MM.1S (cell line): ENCODE measurements around the gene RAVER1.

Experiments used
- DNase-seq: peaks from one replicate; pipeline ENCODE4 v3.0.0-alpha.2; 2015
- H2AFZ ChIP-seq: fragments of 300-600 bp; sonication (generic); 2 replicates; pipeline ENCODE4 v1.6.0; 2016; ENCODE audit warnings: antibody characterized with exemption, low read length
- H3F3A ChIP-seq: fragments of 300-600 bp; sonication (generic); 2 replicates; pipeline ENCODE4 v1.6.1; 2016; ENCODE audit warnings: mild to moderate bottlenecking, antibody characterized with exemption, low read length, moderate library complexity, mixed read lengths; ENCODE audit not compliant: insufficient read depth
- H3K27ac ChIP-seq: fragments of 300-600 bp; sonication (generic); 2 replicates; pipeline ENCODE4 v1.5.1; 2016; ENCODE audit warnings: mild to moderate bottlenecking, low read length
- H3K27me3 ChIP-seq: fragments of 300-600 bp; sonication (generic); replicated peaks from 2 replicates; pipeline ENCODE4 v1.6.0; 2016; ENCODE audit warnings: low read length; ENCODE audit not compliant: insufficient read depth
- H3K36me3 ChIP-seq: fragments of 300-600 bp; sonication (generic); replicated peaks from 2 replicates; pipeline ENCODE4 v1.6.1; 2016; ENCODE audit warnings: mild to moderate bottlenecking, low read length, mixed read lengths; ENCODE audit not compliant: insufficient read depth
- H3K4me1 ChIP-seq: fragments of 300-600 bp; sonication (generic); 2 replicates; pipeline ENCODE4 v1.6.1; 2016; ENCODE audit warnings: low read length, mixed read lengths
- H3K4me2 ChIP-seq: fragments of 300-600 bp; sonication (generic); 2 replicates; pipeline ENCODE4 v1.6.0; 2016; ENCODE audit warnings: low read depth, low read length
- H3K4me3 ChIP-seq: fragments of 300-600 bp; sonication (generic); 2 replicates; pipeline ENCODE4 v1.5.1; 2016; ENCODE audit warnings: low read length, mixed read lengths
- H3K79me2 ChIP-seq: fragments of 300-600 bp; sonication (generic); 2 replicates; pipeline ENCODE4 v1.6.1; 2016; ENCODE audit warnings: mixed run types, low read length, mixed read lengths
- H3K9ac ChIP-seq: fragments of 300-600 bp; sonication (generic); 2 replicates; pipeline ENCODE4 v1.6.1; 2016; ENCODE audit warnings: low read length, mixed read lengths
- H3K9me2 ChIP-seq: fragments of 300-600 bp; sonication (generic); replicated peaks from 2 replicates; pipeline ENCODE4 v1.6.1; 2016; ENCODE audit warnings: mild to moderate bottlenecking, low read length, mixed read lengths; ENCODE audit not compliant: insufficient read depth
- H3K9me3 ChIP-seq: fragments of 300-600 bp; sonication (generic); replicated peaks from 2 replicates; pipeline ENCODE4 v1.6.1; 2016; ENCODE audit warnings: mild to moderate bottlenecking, low read length, mixed read lengths; ENCODE audit not compliant: insufficient read depth
- H4K20me1 ChIP-seq: fragments of 300-600 bp; sonication (generic); 2 replicates; pipeline ENCODE4 v1.6.1; 2016; ENCODE audit warnings: mild to moderate bottlenecking, low read length, moderate library complexity, mixed read lengths; ENCODE audit not compliant: insufficient read depth
- CTCF ChIP-seq: fragments of 300-600 bp; sonication (generic); IDR thresholded peaks from 2 replicates; pipeline ENCODE4 v1.5.1; 2016; ENCODE audit warnings: antibody characterized with exemption, low read length, mixed read lengths
- EZH2 ChIP-seq: fragments of 300-600 bp; sonication (generic); optimal IDR thresholded peaks from 2 replicates; pipeline ENCODE3; 2017; ENCODE audit warnings: low read depth, mild to moderate bottlenecking, antibody characterized with exemption, low read length, mixed read lengths
- EZH2phosphoT487 ChIP-seq: fragments of 300-600 bp; sonication (generic); IDR thresholded peaks from 2 replicates; pipeline ENCODE4 v1.6.1; 2018; ENCODE audit warnings: antibody characterized with exemption, low read length

Gene RAVER1

DNA sequence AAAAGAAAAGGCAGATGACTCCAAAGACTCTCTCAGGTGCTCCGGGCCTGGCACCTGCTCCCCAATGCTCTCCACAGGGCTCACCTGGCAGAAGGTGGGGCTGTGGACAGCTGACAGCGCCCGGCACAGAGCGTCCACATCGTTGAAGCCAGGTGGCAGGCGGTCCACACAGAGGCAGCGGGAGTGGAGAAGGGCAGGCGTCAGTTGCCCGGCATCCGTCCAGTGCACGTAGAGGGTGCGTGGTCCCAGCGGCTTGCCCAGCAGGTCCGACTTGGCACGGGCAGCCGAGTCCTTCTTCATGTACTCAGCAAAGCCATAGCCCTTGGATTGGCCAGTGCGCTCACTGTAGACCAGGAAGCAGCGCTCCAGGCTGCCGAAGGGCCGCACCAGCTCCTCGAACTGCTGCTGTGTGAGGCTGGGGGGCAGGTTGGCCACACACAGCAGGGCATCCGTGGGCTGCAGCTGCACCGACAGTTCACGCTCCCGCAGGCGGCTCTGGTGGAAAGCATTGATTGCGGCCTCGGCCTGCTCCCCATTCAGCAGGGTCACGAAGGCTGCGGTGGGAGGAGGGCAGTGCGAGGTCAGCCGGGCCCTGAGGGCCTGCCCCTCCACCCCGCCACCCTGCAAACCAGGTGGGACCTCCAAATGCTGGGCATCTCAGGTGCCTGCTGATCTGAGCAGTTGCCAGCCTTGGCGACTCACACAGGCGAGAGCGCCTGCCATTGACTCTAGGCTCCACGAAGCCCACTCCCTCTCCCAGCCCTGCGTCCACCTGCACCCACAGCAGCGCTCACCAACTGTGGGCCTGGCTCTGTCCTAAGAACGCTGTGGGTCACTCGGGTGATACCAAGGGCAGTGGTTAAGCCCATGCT, 4.5 kb downstream of the RAVER1 start:
- Histone ChIP-seq H3K27ac (no peak overlapping the region), H3K4me2 (no peak overlapping the region), H2AFZ (no peak overlapping the region), H3K9me3 (no peaks in the 10 kb centered on the region), H3K36me3 (peaks cover 12% of the 10 kb centered on the region; the same call in 1 of the 2 replicates), H4K20me1 (no peaks in the 10 kb centered on the region), H3K79me2 (peaks cover 68% of the 10 kb centered on the region), H3K4me3 (no peak overlapping the region), H3K4me1 (no peaks in the 10 kb centered on the region), H3K9ac (no peak overlapping the region), H3K27me3 (no peaks in the 10 kb centered on the region), H3K9me2 (no peaks in the 10 kb centered on the region), H3F3A (no peaks in the 10 kb centered on the region)
- DNase-seq, result no peak
- no peak for TF ChIP-seq EZH2
- no peak for TF ChIP-seq CTCF

DNA sequence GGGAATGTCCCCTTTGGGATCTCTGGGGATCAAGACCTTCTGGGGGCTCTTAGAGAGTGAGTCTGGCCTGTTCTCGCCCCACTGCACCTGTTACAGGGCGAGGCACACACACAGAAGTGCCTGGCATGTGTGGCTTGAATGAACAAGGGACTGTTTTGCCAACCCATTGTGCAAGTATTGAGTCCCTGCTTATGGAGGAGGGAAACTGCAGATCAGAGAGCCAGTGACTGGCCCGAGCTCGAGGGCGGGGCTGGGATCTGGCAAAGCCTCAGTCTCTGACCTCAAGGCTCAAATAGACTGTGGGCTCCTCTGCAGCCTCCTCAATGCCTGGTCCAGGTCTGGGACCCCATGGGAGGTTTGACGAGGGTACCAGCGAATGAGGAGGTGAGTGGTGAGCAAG, 5.5 kb downstream of the RAVER1 start:
- TF ChIP-seq EZH2phosphoT487, result no peak
- no peak for TF ChIP-seq CTCF
- no peak for TF ChIP-seq EZH2
- H2AFZ ChIP-seq, result no peak overlapping the region
- no peaks in the 10 kb centered on the region for H3K4me1 ChIP-seq
- no peaks in the 10 kb centered on the region for H3F3A ChIP-seq
- H3K27me3 ChIP-seq, result no peaks in the 10 kb centered on the region
- H3K27ac ChIP-seq, result no peak overlapping the region
- H3K4me2 ChIP-seq, result no peak overlapping the region
- no peaks in the 10 kb centered on the region for H3K9me2 ChIP-seq
- H3K36me3 ChIP-seq, result peaks cover 12% of the 10 kb centered on the region; the same call in 1 of the 2 replicates
- H3K4me3 ChIP-seq, result no peak overlapping the region
- DNase-seq, result no peak
- peaks cover 60% of the 10 kb centered on the region for H3K79me2 ChIP-seq
- H3K9ac ChIP-seq, result no peak overlapping the region
- no peaks in the 10 kb centered on the region for H3K9me3 ChIP-seq
- H4K20me1 ChIP-seq, result no peaks in the 10 kb centered on the region

DNA sequence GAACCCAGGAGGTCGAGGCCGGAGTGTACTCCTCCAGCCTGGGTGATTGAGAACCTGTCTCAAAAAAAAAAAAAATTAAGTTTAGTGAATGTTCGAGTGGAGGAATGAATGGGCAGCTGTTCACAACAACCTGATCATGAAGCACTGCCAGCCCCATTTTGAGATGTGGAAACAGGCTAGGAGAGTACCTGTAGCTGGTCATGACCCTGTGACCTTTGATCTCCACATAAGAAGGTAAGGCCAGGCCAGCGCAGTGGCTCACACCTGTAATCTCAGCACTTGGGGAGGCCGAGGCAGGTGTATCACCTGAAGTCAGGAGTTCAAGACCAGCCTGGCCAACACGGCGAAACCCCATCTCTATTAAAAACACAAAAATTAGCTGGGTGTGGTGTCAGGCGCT, 7.6 kb downstream of the RAVER1 start:
- no peak for DNase-seq
- Histone ChIP-seq H3K27ac (no peak overlapping the region), H3K4me1 (no peaks in the 10 kb centered on the region), H3K36me3 (peaks cover 12% of the 10 kb centered on the region; the same call in 1 of the 2 replicates), H3K9me3 (no peaks in the 10 kb centered on the region), H3K9me2 (no peaks in the 10 kb centered on the region), H3F3A (no peaks in the 10 kb centered on the region), H3K79me2 (peaks cover 41% of the 10 kb centered on the region), H2AFZ (no peak overlapping the region), H3K4me2 (no peak overlapping the region), H3K4me3 (no peak overlapping the region), H4K20me1 (no peaks in the 10 kb centered on the region), H3K9ac (no peak overlapping the region), H3K27me3 (no peaks in the 10 kb centered on the region)
- TF ChIP-seq EZH2, result no peak
- no peak for TF ChIP-seq EZH2phosphoT487
- no peak for TF ChIP-seq CTCF
